K562 (cell line): ENCODE measurements around the gene TTC27.

Source experiments
- EP300 ChIP-seq: IDR thresholded peaks from 2 replicates; pipeline ENCODE4 v1.6.1; 2012; ENCODE audit warnings: low read length, improper control_type of control experiment
- HDAC2 ChIP-seq: fragments of 450-650 bp; IDR thresholded peaks from 2 replicates; pipeline ENCODE4 v1.6.1; 2016; ENCODE audit warnings: mild to moderate bottlenecking
- NFIC ChIP-seq: fragments of 450-650 bp; IDR thresholded peaks from 2 replicates; pipeline ENCODE4 v1.6.1; 2017; ENCODE audit warnings: mild to moderate bottlenecking, inconsistent platforms
- NR2C2 ChIP-seq, 2 experiments: fragments of 200-800 bp in 1 of 2; sonication (Bioruptor generic) in 1 of 2; sonication (generic) in 1 of 2; formaldehyde crosslinking in 1 of 2; IDR thresholded peaks; 2 replicates each; pipeline versions ENCODE4 v1.6.1 to v1.8.0; 2016 to 2022; ENCODE audit warnings: mild to moderate bottlenecking in 1 of 2, missing compliant biosample characterization in 1 of 2, missing genetic modification characterization in 1 of 2, missing genetic modification reagents in 1 of 2
- POLR2AphosphoS5 ChIP-seq: IDR thresholded peaks from 2 replicates; pipeline ENCODE4 v1.6.1; 2011; ENCODE audit warnings: mild to moderate bottlenecking, low read depth, low read length, moderate library complexity; ENCODE audit not compliant: control insufficient read depth, insufficient read depth
- SMARCA4 ChIP-seq: fragments of 450-650 bp; IDR thresholded peaks from 2 replicates; pipeline ENCODE4 v1.6.1; 2016
- ZNF232 ChIP-seq: sonication (generic); formaldehyde crosslinking; IDR thresholded peaks from 2 replicates; pipeline ENCODE4 v1.8.0; 2022; ENCODE audit warnings: mild to moderate bottlenecking, missing genetic modification reagents

- no peak for TF ChIP-seq POLR2AphosphoS5
- TF ChIP-seq NR2C2 (CRISPR knock-in tag; IDR thresholded peaks at IDR 0.05), result no peak
- no peak for TF ChIP-seq NR2C2 (tag; IDR thresholded peaks at IDR 0.05)
- no peak for TF ChIP-seq HDAC2
- no peak for TF ChIP-seq ZNF232 (CRISPR knock-in tag)
- no peak for TF ChIP-seq NFIC
- TF ChIP-seq SMARCA4, result no peak
- TF ChIP-seq EP300, result no peak
Observed at GRCh38 chr2:32718752-32719151, 90.9 kb downstream of the TTC27 start.
